NK-92 (cell line): Measurements from ENCODE around the gene SLC25A42.

Experiments used
- DNase-seq: peaks from one replicate; lab custom pipeline; 2025; ENCODE audit not compliant: unreplicated experiment; lab: John Stamatoyannopoulos, UW

The SLC25A42 gene

GRCh38 chr19:19160461-19161035 lies 96.8 kb downstream of the SLC25A42 start:
- no peak for DNase-seq

- DNase-seq: no peak
Measured at GRCh38 chr19:19162495-19162894, 98.7 kb downstream of the SLC25A42 start.
